ENCODE results near the gene MRPL4.
A peak's percentile ranks its signal among the peaks of the same experiment; 100 is the strongest.
"Not testable (repeated sequence)": the region's sequence is repeated elsewhere in the genome, so short reads cannot be mapped to it uniquely, and the experiment has no call there.

The MRPL4 gene

GRCh38 chr19:10237702-10238101, 14.3 kb upstream of the MRPL4 start:
- no peak for DNase-seq (ENCODE audit: low read depth)
- TF ChIP-seq, protein P1, sequence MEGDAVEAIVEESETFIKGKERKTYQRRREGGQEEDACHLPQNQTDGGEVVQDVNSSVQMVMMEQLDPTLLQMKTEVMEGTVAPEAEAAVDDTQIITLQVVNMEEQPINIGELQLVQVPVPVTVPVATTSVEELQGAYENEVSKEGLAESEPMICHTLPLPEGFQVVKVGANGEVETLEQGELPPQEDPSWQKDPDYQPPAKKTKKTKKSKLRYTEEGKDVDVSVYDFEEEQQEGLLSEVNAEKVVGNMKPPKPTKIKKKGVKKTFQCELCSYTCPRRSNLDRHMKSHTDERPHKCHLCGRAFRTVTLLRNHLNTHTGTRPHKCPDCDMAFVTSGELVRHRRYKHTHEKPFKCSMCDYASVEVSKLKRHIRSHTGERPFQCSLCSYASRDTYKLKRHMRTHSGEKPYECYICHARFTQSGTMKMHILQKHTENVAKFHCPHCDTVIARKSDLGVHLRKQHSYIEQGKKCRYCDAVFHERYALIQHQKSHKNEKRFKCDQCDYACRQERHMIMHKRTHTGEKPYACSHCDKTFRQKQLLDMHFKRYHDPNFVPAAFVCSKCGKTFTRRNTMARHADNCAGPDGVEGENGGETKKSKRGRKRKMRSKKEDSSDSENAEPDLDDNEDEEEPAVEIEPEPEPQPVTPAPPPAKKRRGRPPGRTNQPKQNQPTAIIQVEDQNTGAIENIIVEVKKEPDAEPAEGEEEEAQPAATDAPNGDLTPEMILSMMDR (IDR thresholded peaks at IDR 0.05; ENCODE audit: control insufficient read depth, extremely low read depth, insufficient read depth), result no peak
- no peak overlapping the region for H3K4me3 ChIP-seq (ENCODE audit: low read depth, low read length)

DNA sequence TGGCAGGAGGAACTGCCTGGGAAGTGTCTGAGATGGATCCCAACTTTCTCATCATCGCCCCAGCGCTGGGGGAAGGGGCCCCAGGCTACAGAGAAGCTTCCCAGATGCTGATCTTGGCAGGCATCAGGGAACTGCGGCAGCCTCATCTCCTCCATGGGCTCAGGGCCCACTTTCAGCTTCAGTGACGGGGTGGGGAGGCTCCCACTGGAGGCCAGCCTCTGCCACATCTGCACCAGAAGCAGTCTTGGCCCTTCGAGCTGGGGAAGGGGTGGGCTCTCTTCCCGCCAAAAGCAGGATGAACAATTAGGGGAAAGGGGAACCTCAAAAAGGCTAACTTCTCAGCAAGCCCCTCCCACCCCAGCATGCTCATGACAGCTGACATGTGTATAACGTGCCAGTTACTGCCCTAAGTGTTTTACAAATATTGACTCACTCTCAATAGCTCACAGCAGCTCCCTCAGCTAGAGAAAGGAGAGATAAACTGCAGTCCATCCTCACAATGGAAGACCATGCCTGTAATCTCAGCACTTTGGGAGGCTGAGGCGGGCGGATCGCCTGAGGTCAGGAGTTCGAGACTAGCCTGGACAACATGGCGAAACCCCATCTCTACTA, 13.7 kb upstream of the MRPL4 start:
- DNase-seq (ENCODE audit: low read depth), result peak; percentile 54
- no peak overlapping the region for H3K4me3 ChIP-seq (ENCODE audit: low read depth, low read length)
- TF ChIP-seq, protein P1 (IDR thresholded peaks at IDR 0.05; ENCODE audit: control insufficient read depth, extremely low read depth, insufficient read depth), result no peak

- H3K4me3 ChIP-seq (ENCODE audit: low read depth, low read length); DNase-seq (ENCODE audit: low read depth): not testable (repeated sequence)
Measured at GRCh38 chr19:10241826-10242449, 10.1 kb upstream of the MRPL4 start.

DNA sequence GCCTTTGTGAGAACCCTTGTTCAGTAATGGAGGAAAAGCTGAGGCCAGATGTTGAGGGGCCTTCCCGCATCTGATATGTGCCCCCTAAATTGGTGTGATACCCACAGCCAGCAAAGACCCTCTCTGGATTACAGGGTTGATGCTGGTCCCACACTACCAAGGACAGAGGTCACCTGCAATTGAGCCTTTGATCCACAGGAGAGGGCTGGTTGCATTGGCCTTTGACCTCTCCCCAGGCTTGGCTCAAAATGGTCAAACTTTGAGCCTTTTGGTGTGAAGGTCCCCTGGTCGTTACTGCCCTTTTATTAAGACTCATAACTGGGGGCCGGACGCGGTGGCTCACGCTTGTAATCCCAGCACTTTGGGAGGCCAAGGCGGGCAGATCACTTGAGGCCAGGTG, 8.4 kb upstream of the MRPL4 start:
- no peak for DNase-seq (ENCODE audit: low read depth)
- H3K4me3 ChIP-seq (ENCODE audit: low read depth, low read length), result no peak overlapping the region
- TF ChIP-seq, protein P1 (IDR thresholded peaks at IDR 0.05; ENCODE audit: control insufficient read depth, extremely low read depth, insufficient read depth), result no peak

- DNase-seq (ENCODE audit: low read depth), result no peak
- H3K4me3 ChIP-seq (ENCODE audit: low read depth, low read length), result no peak overlapping the region
- TF ChIP-seq, protein P1 (IDR thresholded peaks at IDR 0.05; ENCODE audit: control insufficient read depth, extremely low read depth, insufficient read depth), result no peak
Measured at GRCh38 chr19:10245189-10245939, 6.7 kb upstream of the MRPL4 start.

DNA sequence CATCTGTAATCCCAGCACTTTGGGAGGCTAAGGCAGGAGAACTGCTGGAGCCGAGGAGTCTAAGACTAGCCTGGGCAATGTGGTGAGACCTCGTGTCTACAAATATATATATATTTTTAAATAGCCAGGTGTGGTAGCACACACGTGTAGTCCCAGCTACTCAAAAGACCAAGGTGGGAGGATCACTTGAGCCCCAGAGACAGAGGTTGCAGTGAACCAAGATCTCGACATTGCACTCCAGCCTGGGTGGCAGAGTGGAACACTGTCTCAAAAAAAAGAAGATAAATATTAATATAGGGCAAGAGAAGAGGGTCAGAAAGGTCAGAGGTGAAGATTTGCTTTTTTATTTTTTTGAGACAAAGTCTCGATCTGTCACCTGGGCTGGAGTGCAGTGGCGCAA, 5.5 kb upstream of the MRPL4 start:
- no peak overlapping the region for H3K4me3 ChIP-seq (ENCODE audit: low read depth, low read length)
- DNase-seq (ENCODE audit: low read depth), result no peak
- TF ChIP-seq, protein P1 (IDR thresholded peaks at IDR 0.05; ENCODE audit: control insufficient read depth, extremely low read depth, insufficient read depth), result no peak

GRCh38 chr19:10252707-10253106, 693 bp downstream of the MRPL4 start:
- no peak for DNase-seq (ENCODE audit: low read depth)
- peak overlapping the region; percentile 89 for H3K4me3 ChIP-seq (ENCODE audit: low read depth, low read length)
- TF ChIP-seq, protein P1 (IDR thresholded peaks at IDR 0.05; ENCODE audit: control insufficient read depth, extremely low read depth, insufficient read depth), result no peak
